H9 (cell line): ENCODE measurements around the gene CAMSAP2. TPM values are rescaled to one million over a fixed set of nuclear protein-coding genes. Genes with fewer than 3 reads are reported as not detected.

Source experiments
- DNase-seq: peaks from one replicate; pipeline ENCODE4 v3.0.0-alpha.2; 2017
- H2AFZ ChIP-seq: one replicate; pipeline ENCODE4 v1.6.1; 2013; ENCODE audit warnings: mild to moderate bottlenecking, low read length, control low read depth, moderate library complexity
- H2AK5ac ChIP-seq: 2 replicates; pipeline ENCODE4 v1.6.1; 2013; ENCODE audit warnings: low read length, control low read depth, mixed read lengths; ENCODE audit not compliant: insufficient read length
- H2BK120ac ChIP-seq: one replicate; pipeline ENCODE4 v1.6.1; 2013; ENCODE audit warnings: low read depth, mild to moderate bottlenecking, low read length, control low read depth, inconsistent platforms; ENCODE audit not compliant: poor library complexity, severe bottlenecking
- H2BK12ac ChIP-seq: 2 replicates; pipeline ENCODE4 v1.6.1; 2013; ENCODE audit warnings: low read length, control low read depth, mixed read lengths, low read depth; ENCODE audit not compliant: insufficient read length
- H2BK15ac ChIP-seq: 2 replicates; pipeline ENCODE4 v1.6.1; 2013; ENCODE audit warnings: low read depth, low read length, control low read depth
- H2BK20ac ChIP-seq: one replicate; pipeline ENCODE4 v1.6.1; 2013; ENCODE audit warnings: low read depth, mild to moderate bottlenecking, low read length, control low read depth, inconsistent platforms; ENCODE audit not compliant: poor library complexity, severe bottlenecking
- H2BK5ac ChIP-seq: 2 replicates; pipeline ENCODE4 v1.6.1; 2013; ENCODE audit warnings: low read length, control low read depth, mixed read lengths; ENCODE audit not compliant: insufficient read length
- H3K14ac ChIP-seq: 2 replicates; pipeline ENCODE4 v1.6.1; 2013; ENCODE audit warnings: low read length, control low read depth; ENCODE audit not compliant: insufficient read depth
- H3K18ac ChIP-seq: 2 replicates; pipeline ENCODE4 v1.6.1; 2013; ENCODE audit warnings: low read depth, mild to moderate bottlenecking, mixed read lengths, low read length, control low read depth; ENCODE audit not compliant: insufficient read length
- H3K23ac ChIP-seq: 2 replicates; pipeline ENCODE4 v1.6.1; 2013; ENCODE audit warnings: low read length, control low read depth, mixed read lengths, low read depth; ENCODE audit not compliant: insufficient read length
- H3K23me2 ChIP-seq: 2 replicates; pipeline ENCODE4 v1.6.1; 2013; ENCODE audit warnings: low read depth, mild to moderate bottlenecking, mixed read lengths, low read length, control low read depth; ENCODE audit not compliant: insufficient read length, poor library complexity, severe bottlenecking
- H3K27ac ChIP-seq: 2 replicates; pipeline ENCODE4 v1.5.1; 2013; ENCODE audit warnings: low read length, control low read depth, mixed read lengths, low read depth; ENCODE audit not compliant: insufficient read length
- H3K27me3 ChIP-seq: 2 replicates; pipeline ENCODE4 v1.6.1; 2013; ENCODE audit warnings: low read length, control low read depth, inconsistent platforms; ENCODE audit not compliant: insufficient read depth
- H3K4ac ChIP-seq: 2 replicates; pipeline ENCODE4 v1.6.1; 2013; ENCODE audit warnings: low read depth, mild to moderate bottlenecking, control low read depth, inconsistent platforms, low read length, moderate library complexity
- H3K4me1 ChIP-seq: 2 replicates; pipeline ENCODE4 v1.6.1; 2013; ENCODE audit warnings: low read length, control low read depth, inconsistent platforms; ENCODE audit not compliant: insufficient read depth
- H3K4me2 ChIP-seq: 2 replicates; pipeline ENCODE4 v1.6.1; 2013; ENCODE audit warnings: low read length, control low read depth, mixed read lengths; ENCODE audit not compliant: insufficient read length, insufficient read depth
- H3K56ac ChIP-seq: 2 replicates; pipeline ENCODE4 v1.6.1; 2013; ENCODE audit warnings: low read depth, mild to moderate bottlenecking, mixed read lengths, low read length, control low read depth; ENCODE audit not compliant: insufficient read length
- H3K79me1 ChIP-seq: 2 replicates; pipeline ENCODE4 v1.6.1; 2013; ENCODE audit warnings: low read depth, mild to moderate bottlenecking, moderate library complexity, low read length, control low read depth, inconsistent platforms; ENCODE audit not compliant: insufficient read depth, poor library complexity, severe bottlenecking
- H3K79me2 ChIP-seq: 2 replicates; pipeline ENCODE4 v1.6.1; 2013; ENCODE audit warnings: low read length, control low read depth, inconsistent platforms; ENCODE audit not compliant: insufficient read depth
- H3K9ac ChIP-seq: 2 replicates; pipeline ENCODE4 v1.6.1; 2013; ENCODE audit warnings: low read length, control low read depth, mixed read lengths; ENCODE audit not compliant: insufficient read length; ENCODE audit errors: extremely low read depth
- H3K9me3 ChIP-seq: one replicate; pipeline ENCODE4 v1.6.1; 2013; ENCODE audit warnings: low read depth, low read length, inconsistent platforms; ENCODE audit not compliant: control insufficient read depth
- H3T11ph ChIP-seq: one replicate; pipeline ENCODE4 v1.6.1; 2013; ENCODE audit warnings: mild to moderate bottlenecking, low read length, control low read depth, inconsistent platforms
- H4K20me1 ChIP-seq: one replicate; pipeline ENCODE4 v1.6.1; 2013; ENCODE audit not compliant: control insufficient read depth, insufficient read length, insufficient read depth
- H4K5ac ChIP-seq: 2 replicates; pipeline ENCODE4 v1.6.1; 2013; ENCODE audit warnings: low read depth, mild to moderate bottlenecking, mixed read lengths, low read length, control low read depth; ENCODE audit not compliant: insufficient read length
- H4K8ac ChIP-seq: replicated peaks from 2 replicates; pipeline ENCODE4 v1.6.1; 2013; ENCODE audit warnings: low read length, control low read depth, mixed read lengths, low read depth; ENCODE audit not compliant: insufficient read length
- H4K91ac ChIP-seq: 2 replicates; pipeline ENCODE4 v1.6.1; 2013; ENCODE audit warnings: low read depth, mild to moderate bottlenecking, moderate library complexity, mixed read lengths, low read length, control low read depth; ENCODE audit not compliant: insufficient read length
- H3K27ac Mint-ChIP-seq, 3 experiments: 2 replicates in 2 of 3; 3 replicates in 1 of 3; pipeline ENCODE4 v1.8.0; 2020 to 2021; ENCODE audit warnings: mixed read lengths in 3 of 3, mild to moderate bottlenecking in 1 of 3, moderate library complexity in 1 of 3
- H3K27me3 Mint-ChIP-seq: 2 replicates; pipeline ENCODE4 v1.8.0; 2021; ENCODE audit warnings: low read depth, mild to moderate bottlenecking, moderate library complexity, mixed read lengths
- H3K36me3 Mint-ChIP-seq, 3 experiments: 2 replicates in 2 of 3; 3 replicates in 1 of 3; pipeline ENCODE4 v1.8.0; 2020 to 2021; ENCODE audit warnings: low read depth in 3 of 3, mixed read lengths in 3 of 3; ENCODE audit not compliant: insufficient read depth in 1 of 3
- H3K4me1 Mint-ChIP-seq, 2 experiments: 2 replicates each; pipeline ENCODE4 v1.8.0; 2020; ENCODE audit warnings: mixed read lengths in 2 of 2
- H3K4me3 Mint-ChIP-seq, 2 experiments: 2 replicates in 1 of 2; 3 replicates in 1 of 2; pipeline ENCODE4 v1.8.0; 2020 to 2021; ENCODE audit warnings: mild to moderate bottlenecking in 2 of 2, mixed read lengths in 2 of 2, moderate library complexity in 1 of 2
- H3K9me3 Mint-ChIP-seq, 2 experiments: 2 replicates in 1 of 2; 3 replicates in 1 of 2; pipeline ENCODE4 v1.8.0; 2020; ENCODE audit warnings: mild to moderate bottlenecking in 2 of 2, mixed read lengths in 2 of 2, moderate library complexity in 1 of 2
- WGBS: extraction: QIAGEN DNeasy Blood & Tissue Kit; methylation state at CpG from one replicate; pipeline ENCODE4 v1.1.7; 2013; ENCODE audit warnings: missing lambda C conversion rate, low lambda C conversion rate, mixed read lengths; ENCODE audit not compliant: insufficient read length; ENCODE audit errors: extremely low coverage; 5-methylcytosine and 5-hydroxymethylcytosine counted together
- total RNA-seq: library from RNA; stranded (reverse); gene quantifications from 2 replicates; pipeline ENCODE4 v1.2.1, GENCODE V29; 2021
- TF ChIP-seq, protein P1 (sequence below): fragments of 200-600 bp; sonication (generic); conservative IDR thresholded peaks from 3 replicates; pipeline ENCODE4 v1.8.0; 2021; ENCODE audit warnings: antibody characterized with exemption, mild to moderate bottlenecking

The CAMSAP2 gene
- total RNA-seq, 1 experiment from 2014 or later = 33.7 TPM

DNA sequence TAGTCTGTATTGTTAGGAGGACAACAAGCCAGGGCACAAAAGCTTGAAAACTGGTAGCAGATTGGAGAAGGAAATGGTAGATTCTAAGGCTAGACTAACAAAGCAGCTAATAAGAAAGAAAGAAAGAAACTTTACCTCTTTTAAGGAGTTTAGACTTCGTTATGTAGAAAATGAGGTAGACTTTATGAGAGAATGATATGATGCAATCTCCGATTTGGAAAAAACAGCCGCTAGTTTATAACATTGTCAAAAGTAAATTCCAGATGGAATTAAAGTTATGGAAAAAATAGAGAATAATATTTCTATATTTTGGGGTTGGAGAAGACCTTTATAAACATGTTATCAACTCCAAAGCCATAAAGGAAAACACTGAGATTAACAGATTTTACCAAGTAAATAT is 67.0 kb downstream of the CAMSAP2 start:
- Mint-ChIP-seq H3K27me3 (no peaks in the 10 kb centered on the region), H3K4me1 (peaks cover 28 to 33% of the 10 kb centered on the region in 2 experiments), H3K4me3 (no peak overlapping the region), H3K27ac (peak overlapping the region in 2 of 3 experiments; percentile 5 to 42; a peak in 4 of 7 replicates), H3K36me3 (peaks cover 10 to 30% (median 29%) of the 10 kb centered on the region in 3 experiments), H3K9me3 (no peaks in the 10 kb centered on the region)
- no CpG with 5 or more reads among the region's 3 CpGs for WGBS
- TF ChIP-seq, protein P1, sequence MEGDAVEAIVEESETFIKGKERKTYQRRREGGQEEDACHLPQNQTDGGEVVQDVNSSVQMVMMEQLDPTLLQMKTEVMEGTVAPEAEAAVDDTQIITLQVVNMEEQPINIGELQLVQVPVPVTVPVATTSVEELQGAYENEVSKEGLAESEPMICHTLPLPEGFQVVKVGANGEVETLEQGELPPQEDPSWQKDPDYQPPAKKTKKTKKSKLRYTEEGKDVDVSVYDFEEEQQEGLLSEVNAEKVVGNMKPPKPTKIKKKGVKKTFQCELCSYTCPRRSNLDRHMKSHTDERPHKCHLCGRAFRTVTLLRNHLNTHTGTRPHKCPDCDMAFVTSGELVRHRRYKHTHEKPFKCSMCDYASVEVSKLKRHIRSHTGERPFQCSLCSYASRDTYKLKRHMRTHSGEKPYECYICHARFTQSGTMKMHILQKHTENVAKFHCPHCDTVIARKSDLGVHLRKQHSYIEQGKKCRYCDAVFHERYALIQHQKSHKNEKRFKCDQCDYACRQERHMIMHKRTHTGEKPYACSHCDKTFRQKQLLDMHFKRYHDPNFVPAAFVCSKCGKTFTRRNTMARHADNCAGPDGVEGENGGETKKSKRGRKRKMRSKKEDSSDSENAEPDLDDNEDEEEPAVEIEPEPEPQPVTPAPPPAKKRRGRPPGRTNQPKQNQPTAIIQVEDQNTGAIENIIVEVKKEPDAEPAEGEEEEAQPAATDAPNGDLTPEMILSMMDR = no peak
- Histone ChIP-seq H3T11ph (no peak overlapping the region), H3K9ac (no peak overlapping the region), H3K9me3 (no peaks in the 10 kb centered on the region), H2AK5ac (no peak overlapping the region), H3K27ac (no peak overlapping the region), H4K91ac (no peak overlapping the region), H2BK12ac (no peak overlapping the region), H2BK120ac (no peak overlapping the region), H2BK20ac (no peak overlapping the region), H3K27me3 (no peaks in the 10 kb centered on the region), H4K20me1 (no peaks in the 10 kb centered on the region), H2BK15ac (no peak overlapping the region), H2AFZ (no peak overlapping the region), H4K5ac (no peak overlapping the region), H3K14ac (no peak overlapping the region), H3K4me1 (no peaks in the 10 kb centered on the region), H3K4ac (no peak overlapping the region), H2BK5ac (no peak overlapping the region), H3K79me2 (no peaks in the 10 kb centered on the region), H3K23me2 (no peaks in the 10 kb centered on the region), H4K8ac (no peak overlapping the region), H3K79me1 (no peaks in the 10 kb centered on the region), H3K18ac (no peak overlapping the region), H3K4me2 (no peak overlapping the region), H3K23ac (no peak overlapping the region), H3K56ac (no peak overlapping the region)
- DNase-seq = no peak
